GM21529 (cell line): Measurements from ENCODE around the gene DSC1.

Experiments used
- ATAC-seq: cut with Tn5 transposase; IDR thresholded peaks from one replicate; pipeline ENCODE4 v1.9.1; 2021; ENCODE audit not compliant: unreplicated experiment

Gene DSC1, protein sequence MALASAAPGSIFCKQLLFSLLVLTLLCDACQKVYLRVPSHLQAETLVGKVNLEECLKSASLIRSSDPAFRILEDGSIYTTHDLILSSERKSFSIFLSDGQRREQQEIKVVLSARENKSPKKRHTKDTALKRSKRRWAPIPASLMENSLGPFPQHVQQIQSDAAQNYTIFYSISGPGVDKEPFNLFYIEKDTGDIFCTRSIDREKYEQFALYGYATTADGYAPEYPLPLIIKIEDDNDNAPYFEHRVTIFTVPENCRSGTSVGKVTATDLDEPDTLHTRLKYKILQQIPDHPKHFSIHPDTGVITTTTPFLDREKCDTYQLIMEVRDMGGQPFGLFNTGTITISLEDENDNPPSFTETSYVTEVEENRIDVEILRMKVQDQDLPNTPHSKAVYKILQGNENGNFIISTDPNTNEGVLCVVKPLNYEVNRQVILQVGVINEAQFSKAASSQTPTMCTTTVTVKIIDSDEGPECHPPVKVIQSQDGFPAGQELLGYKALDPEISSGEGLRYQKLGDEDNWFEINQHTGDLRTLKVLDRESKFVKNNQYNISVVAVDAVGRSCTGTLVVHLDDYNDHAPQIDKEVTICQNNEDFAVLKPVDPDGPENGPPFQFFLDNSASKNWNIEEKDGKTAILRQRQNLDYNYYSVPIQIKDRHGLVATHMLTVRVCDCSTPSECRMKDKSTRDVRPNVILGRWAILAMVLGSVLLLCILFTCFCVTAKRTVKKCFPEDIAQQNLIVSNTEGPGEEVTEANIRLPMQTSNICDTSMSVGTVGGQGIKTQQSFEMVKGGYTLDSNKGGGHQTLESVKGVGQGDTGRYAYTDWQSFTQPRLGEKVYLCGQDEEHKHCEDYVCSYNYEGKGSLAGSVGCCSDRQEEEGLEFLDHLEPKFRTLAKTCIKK

GRCh38 chr18:31162825-31163435, at the start of gene DSC1:
Gene DSC1 (minus strand): TSS chr18:31162856. CDS start chr18:31162594, 262 bp downstream.
- ATAC-seq: no peak

- no peak for ATAC-seq
Measured at GRCh38 chr18:31211047-31211446, 48.4 kb upstream of the DSC1 start.

DNA sequence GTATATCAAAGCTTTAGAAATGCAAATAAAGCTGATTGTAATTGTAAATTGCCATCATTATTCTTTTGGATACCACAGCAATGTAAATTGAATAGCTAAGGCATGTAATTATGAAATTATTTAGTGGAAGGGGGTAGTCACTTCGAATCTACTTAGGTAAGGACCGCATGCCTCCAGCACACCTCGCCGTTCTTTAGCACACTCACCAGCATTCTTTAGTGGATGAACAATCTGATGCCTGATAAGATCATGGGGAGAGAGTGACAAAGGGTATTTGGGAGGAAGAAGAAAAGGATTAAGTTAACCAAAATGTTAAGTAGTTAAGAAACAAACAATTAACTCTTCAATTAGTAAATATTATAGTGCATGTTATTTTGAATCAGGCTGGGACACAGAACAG, 46.4 kb upstream of the DSC1 start:
- no peak for ATAC-seq

- no peak for ATAC-seq
Measured at GRCh38 chr18:31207391-31207790, 44.7 kb upstream of the DSC1 start.

DNA sequence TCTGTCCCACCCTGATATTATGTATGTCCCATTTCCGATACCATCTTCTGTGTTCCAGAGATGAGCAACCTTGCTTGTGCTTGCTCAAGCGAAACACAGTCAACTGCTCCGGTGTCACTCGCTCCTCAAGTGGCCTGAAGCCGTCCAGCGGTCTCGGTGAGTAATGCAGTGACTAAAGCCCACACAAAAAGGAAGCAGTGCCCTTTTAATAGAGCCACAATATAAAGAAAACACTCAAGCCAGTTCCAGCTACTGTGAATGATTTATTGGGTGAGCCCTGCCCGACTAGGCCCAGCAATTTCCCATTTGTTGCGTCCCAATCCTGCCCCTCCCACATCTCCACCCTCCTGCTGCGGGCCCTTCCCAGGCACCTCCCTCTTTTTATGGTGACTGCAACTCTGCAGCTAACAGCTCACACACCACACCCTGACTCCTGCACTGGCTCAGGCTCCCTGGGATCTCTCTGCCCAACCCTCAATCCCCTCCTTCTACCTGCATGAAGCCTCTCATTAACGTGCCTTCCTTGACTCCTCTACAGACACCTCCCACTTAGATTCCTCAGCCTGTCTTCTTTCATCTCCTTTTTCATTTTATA, 44.2 kb upstream of the DSC1 start:
- ATAC-seq: peak; percentile 93

DNA sequence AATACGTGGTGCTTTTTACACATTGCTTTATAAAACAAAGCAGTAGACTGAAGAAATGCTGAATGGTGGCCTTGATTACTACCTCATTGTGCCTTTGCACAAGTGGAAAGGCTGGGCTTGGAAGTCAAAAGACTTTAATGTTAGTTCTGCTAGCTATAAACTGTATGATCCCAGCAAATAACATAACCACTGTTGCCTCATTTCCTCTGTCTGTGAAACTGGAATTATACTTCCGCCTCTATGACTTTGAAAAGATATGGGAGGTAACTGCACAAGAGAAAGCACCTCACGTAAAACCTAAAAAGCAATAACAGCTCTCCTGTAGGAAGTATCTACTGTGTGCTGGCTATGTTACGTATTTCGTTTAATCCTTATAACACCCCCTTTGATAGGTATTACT, 43.4 kb upstream of the DSC1 start:
- no peak for ATAC-seq

DNA sequence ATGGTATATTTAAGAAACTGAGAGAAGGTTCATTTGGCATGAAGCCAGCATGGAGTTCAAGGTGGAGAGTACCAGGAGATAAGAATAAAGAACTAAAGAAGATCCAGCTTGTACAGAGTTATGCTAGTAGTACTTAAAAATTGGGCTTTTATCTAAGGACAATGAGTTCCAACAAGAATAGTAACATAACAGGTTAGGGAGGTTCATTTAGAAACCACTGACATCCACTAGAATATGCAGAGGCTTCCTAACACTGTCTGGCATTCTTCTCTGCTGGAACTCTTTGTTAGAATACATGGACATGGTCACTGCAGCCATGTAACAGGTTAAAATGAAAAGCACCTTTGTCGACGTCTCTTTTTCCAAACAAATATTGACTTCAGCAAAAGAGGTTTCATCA, 42.6 kb upstream of the DSC1 start:
- no peak for ATAC-seq

DNA sequence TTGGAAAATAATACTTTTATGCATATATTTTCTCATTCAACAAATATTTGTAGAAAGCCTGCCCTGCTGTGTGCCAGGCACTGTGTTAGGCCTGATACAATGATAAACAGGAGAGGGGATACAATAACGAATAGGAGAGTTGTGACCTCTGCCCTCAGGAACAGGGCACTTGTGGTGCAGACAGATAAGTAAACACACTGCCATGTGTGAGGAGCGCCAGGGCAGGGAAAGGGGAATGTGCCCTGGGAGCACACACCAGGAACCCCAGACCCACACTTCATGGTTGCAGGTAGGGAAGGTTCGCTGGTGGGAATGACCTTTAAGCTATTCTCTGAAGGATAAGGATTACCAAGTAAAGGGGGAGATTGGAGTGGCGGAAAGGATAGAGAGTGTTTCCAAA, 42.2 kb upstream of the DSC1 start:
- ATAC-seq: no peak

- ATAC-seq: no peak
Measured at GRCh38 chr18:31204166-31204565, 41.5 kb upstream of the DSC1 start.

- no peak for ATAC-seq
Measured at GRCh38 chr18:31203794-31204148, 41.1 kb upstream of the DSC1 start.

DNA sequence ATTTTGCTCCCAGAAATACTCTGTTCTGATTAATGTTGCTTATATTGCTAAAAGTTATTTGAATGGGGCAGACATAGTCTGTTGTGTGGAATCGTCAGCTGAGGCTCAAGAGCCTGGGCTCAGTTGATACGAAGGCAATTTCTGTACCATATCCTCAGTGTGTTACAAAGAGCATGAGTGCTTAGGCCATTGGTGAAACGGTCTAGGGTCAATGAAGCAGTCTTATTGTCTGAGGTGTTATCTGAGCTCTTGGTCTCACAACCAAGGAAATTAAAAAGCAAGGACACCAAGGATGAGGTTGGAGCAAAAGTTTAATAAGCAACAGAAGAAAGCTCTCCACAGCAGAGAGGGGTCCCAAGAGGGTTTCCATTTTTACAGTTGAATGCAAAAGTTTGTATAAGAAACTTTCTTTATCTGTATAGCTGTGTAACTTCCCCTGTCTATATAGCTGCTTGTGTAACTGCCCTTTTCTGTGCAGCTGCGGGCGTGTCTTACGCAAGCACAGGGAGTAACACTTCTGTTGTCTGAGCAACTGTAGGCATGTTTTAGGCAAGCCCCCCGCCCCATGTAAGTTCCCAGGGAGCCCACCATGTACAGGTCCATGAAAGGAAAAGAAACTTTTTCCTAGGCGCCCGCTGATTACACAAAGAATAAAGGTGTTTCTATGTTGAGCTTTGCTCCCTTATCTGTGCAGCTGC, 40.6 kb upstream of the DSC1 start:
- no peak for ATAC-seq

DNA sequence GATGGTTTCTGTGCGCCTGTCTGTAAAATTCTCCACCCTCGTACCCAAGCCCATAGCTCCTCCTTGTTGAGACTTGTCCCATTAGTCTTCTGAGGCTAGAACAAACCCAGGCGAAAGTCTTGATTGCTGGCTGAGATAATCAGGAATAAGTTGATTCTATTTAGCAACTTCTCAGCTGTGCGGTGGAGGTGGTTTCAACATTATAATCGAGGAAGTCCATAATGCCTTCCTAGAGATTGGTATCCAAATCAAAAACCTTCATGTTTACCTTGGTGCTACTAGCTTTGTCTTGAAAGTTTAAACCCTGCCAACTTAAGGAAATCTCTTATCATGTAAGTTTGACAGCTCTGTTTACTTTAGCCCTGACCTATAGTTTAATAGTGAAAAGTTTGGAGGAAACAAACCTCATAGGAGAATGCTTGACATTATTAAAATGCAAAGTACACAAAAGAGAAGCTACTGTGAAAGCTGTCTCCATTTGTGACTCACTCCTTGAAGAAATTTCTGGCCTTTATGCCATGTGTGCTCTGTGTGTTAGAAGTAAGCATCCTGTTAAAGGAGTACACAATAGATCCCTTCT, 36.6 kb upstream of the DSC1 start:
- ATAC-seq: no peak

DNA sequence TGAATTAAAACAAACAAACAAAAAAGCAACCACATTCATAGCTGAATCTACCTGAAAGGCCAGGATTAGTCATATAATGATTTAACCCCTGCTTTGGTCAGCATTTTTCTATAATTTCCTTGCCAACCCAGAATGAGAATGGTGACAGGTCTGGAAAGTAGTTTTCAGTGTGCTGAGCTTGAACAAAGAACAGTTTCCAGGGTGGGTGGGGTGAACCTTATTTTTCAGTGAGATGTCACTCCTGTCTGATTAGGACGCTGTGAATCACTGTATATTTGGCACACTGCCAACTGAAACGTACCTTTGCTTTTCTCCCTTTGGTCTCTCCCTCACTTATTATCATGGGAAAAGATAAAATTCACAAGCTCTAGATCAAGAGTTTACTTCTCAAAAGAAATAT, 35.0 kb upstream of the DSC1 start:
- ATAC-seq: no peak

- no peak for ATAC-seq
Measured at GRCh38 chr18:31195063-31195462, 32.4 kb upstream of the DSC1 start.

DNA sequence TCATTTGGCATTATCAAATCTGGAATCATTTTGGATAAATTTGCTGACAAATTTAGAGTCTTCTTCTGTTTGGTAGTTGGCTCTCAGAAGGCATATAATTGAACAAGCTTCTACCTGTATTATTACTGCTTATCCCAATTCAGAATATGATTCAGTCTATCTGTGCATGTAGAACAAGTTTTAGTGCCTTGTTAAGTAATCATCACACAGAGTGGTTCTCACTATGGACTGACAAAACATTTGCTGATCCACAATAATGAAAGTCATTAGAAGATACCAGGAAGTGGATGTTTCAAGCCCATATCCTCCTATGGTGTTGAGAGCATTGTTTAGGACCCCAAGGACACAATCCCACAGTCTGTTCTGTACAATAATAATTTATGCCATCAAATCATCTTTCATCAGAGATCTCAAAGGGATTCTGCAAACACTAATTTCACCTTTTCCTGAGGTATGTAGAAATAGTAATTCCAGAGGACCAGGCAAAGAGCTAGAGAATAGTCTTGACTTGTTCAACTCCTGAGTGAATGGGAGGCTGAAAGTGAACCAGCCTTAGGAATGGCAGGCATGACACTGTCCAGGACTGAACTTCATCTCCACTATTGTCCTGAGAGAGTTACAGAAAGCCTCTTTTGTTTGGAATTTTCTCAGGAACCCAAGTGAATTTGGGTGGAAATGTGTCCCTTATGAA, 29.6 kb upstream of the DSC1 start:
- ATAC-seq: no peak

DNA sequence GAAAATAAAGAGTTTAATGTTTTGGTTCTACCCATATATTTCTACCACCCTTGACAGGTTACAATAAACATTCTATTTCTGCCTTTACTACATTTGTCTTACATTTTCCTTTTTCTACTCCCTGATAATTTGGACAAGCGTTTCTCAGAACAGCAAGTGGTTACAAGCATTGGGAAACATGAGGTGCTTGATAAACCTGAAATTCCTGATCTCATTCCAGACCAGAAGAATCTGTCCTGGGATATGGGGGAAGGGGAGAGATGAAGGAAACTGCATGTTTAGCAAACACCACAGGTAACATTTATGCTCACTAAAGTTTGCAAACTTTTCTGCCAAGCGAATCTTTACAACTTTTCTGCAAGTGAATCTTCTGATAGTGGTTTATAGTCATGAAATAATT, 28.3 kb upstream of the DSC1 start:
- ATAC-seq: no peak

DNA sequence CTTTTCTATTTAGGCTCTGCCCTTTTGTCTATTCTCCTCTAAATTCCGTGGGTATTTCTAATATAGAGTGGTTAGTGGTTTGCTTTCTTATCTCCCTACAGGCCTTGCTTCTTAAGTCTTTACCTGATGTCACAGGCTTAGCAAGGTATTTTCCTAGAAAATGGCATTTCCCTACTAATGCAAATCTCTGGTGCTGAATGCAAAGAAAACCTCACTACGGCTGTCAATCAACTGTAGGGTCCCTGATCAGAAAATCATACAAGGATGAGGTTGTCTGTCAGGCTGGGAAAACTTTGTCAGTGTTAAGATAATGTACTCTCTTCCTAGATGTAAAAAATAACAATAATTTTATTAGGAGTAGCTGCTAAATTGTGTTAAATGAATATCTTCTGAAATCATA, 27.1 kb upstream of the DSC1 start:
- no peak for ATAC-seq

- ATAC-seq: no peak
Measured at GRCh38 chr18:31185186-31185950, 22.7 kb upstream of the DSC1 start.

DNA sequence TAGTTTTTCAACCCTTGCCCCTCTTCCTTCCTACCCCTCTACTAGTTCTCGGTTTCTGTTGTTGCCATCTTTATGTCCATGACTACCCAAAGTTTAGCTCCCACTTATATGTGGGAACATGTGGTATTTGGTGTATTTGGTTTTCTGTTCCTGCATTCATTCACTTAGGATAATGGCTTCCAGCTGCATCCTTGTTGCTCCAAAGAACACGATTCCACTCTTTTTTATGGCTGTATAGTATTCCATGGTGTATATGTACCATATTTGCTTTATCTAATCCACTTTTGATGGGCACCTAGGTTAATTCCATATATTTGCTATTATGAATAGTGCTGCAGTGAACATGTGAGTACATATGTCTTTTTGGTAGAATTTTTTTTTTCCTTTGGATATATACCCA, 20.6 kb upstream of the DSC1 start:
- no peak for ATAC-seq
